ENCODE measurements around the gene ADAM12. TPM values are rescaled to one million over a fixed set of nuclear protein-coding genes. Genes with fewer than 3 reads are reported as not detected.

Gene ADAM12
- total RNA-seq, 1 donor from 2014 or later, result 3.7 TPM

GRCh38 chr10:126124668-126125349, 263.5 kb downstream of the ADAM12 start:
- Histone ChIP-seq H3K27me3 (no peaks in the 10 kb centered on the region), H3K27ac (no peak overlapping the region), H3K4me1 (no peaks in the 10 kb centered on the region), H3K4me3 (no peak overlapping the region), H3K9me3 (no peaks in the 10 kb centered on the region), H3K36me3 (no peaks in the 10 kb centered on the region)
- TF ChIP-seq POLR2A (IDR thresholded peaks at IDR 0.05) (no peak), POLR2AphosphoS5 (IDR thresholded peaks at IDR 0.05; ENCODE audit: insufficient read depth in 1 of 2, low read depth in 1 of 2) (no peak), CTCF (IDR thresholded peaks at IDR 0.05) (no peak)
- intact Hi-C loops (cut with DNase I), result no loop called here
- DNase-seq (ENCODE audit: extremely low spot score in 2 of 2), result no peak

GRCh38 chr10:126124046-126124445, 264.2 kb downstream of the ADAM12 start:
- Histone ChIP-seq H3K4me3 (no peak overlapping the region), H3K27me3 (no peaks in the 10 kb centered on the region), H3K36me3 (no peaks in the 10 kb centered on the region), H3K4me1 (no peaks in the 10 kb centered on the region), H3K27ac (no peak overlapping the region), H3K9me3 (no peaks in the 10 kb centered on the region)
- intact Hi-C loops (cut with DNase I), result no loop called here
- TF ChIP-seq POLR2AphosphoS5 (IDR thresholded peaks at IDR 0.05; ENCODE audit: insufficient read depth in 1 of 2, low read depth in 1 of 2), result no peak
- TF ChIP-seq CTCF (IDR thresholded peaks at IDR 0.05), result no peak
- TF ChIP-seq POLR2A (IDR thresholded peaks at IDR 0.05), result no peak
- no peak for DNase-seq (ENCODE audit: extremely low spot score in 2 of 2)

GRCh38 chr10:126123466-126123865, 264.8 kb downstream of the ADAM12 start:
- intact Hi-C loops (cut with DNase I), result no loop called here
- Histone ChIP-seq H3K36me3 (no peaks in the 10 kb centered on the region), H3K27me3 (no peaks in the 10 kb centered on the region), H3K4me1 (no peaks in the 10 kb centered on the region), H3K4me3 (no peak overlapping the region), H3K9me3 (no peaks in the 10 kb centered on the region), H3K27ac (no peak overlapping the region)
- TF ChIP-seq POLR2AphosphoS5 (IDR thresholded peaks at IDR 0.05; ENCODE audit: insufficient read depth in 1 of 2, low read depth in 1 of 2), result no peak
- DNase-seq (ENCODE audit: extremely low spot score in 2 of 2), result peak in 1 of 2 donors; percentile 49

GRCh38 chr10:126122881-126123280, 265.4 kb downstream of the ADAM12 start:
- Histone ChIP-seq H3K36me3 (no peaks in the 10 kb centered on the region), H3K4me1 (no peaks in the 10 kb centered on the region), H3K27me3 (no peaks in the 10 kb centered on the region), H3K27ac (no peak overlapping the region), H3K4me3 (no peak overlapping the region), H3K9me3 (no peaks in the 10 kb centered on the region)
- intact Hi-C loops (cut with DNase I), result no loop called here
- no peak for DNase-seq (ENCODE audit: extremely low spot score in 2 of 2)
- TF ChIP-seq CTCF (IDR thresholded peaks at IDR 0.05), result no peak
- TF ChIP-seq POLR2A (IDR thresholded peaks at IDR 0.05), result no peak
- no peak for TF ChIP-seq POLR2AphosphoS5 (IDR thresholded peaks at IDR 0.05; ENCODE audit: insufficient read depth in 1 of 2, low read depth in 1 of 2)

GRCh38 chr10:126119599-126119998, 268.7 kb downstream of the ADAM12 start:
- intact Hi-C loops (cut with DNase I), result no loop called here
- no peaks in the 10 kb centered on the region for H3K4me1 ChIP-seq
- no peaks in the 10 kb centered on the region for H3K27me3 ChIP-seq
- no peak overlapping the region for H3K27ac ChIP-seq
- no peak overlapping the region for H3K4me3 ChIP-seq
- H3K9me3 ChIP-seq, result no peaks in the 10 kb centered on the region
- H3K36me3 ChIP-seq, result no peaks in the 10 kb centered on the region
- DNase-seq (ENCODE audit: extremely low spot score in 2 of 2), result no peak
- TF ChIP-seq POLR2AphosphoS5 (IDR thresholded peaks at IDR 0.05; ENCODE audit: insufficient read depth in 1 of 2, low read depth in 1 of 2) (no peak), CTCF (IDR thresholded peaks at IDR 0.05) (no peak)
